Measurements from ENCODE around the gene ACACB. TPM values are rescaled to one million over a fixed set of nuclear protein-coding genes. Genes with fewer than 3 reads are reported as not detected.

ACACB gene
- polyA plus RNA-seq, 1 donor from 2014 or later: 0.22 TPM

- no peak for TF ChIP-seq REST (IDR thresholded peaks at IDR 0.05; ENCODE audit: borderline replicate concordance)
- no peak for TF ChIP-seq EZH2 (IDR thresholded peaks at IDR 0.05; ENCODE audit: borderline replicate concordance, insufficient read depth, low read length, poor library complexity, severe bottlenecking)
- no peak for TF ChIP-seq EP300 (conservative IDR thresholded peaks at IDR 0.05; ENCODE audit: poor library complexity, severe bottlenecking)
- no peak for TF ChIP-seq CTCF (IDR thresholded peaks at IDR 0.05; ENCODE audit: poor library complexity, severe bottlenecking)
- TF ChIP-seq MXI1 (conservative IDR thresholded peaks at IDR 0.05; ENCODE audit: poor library complexity, severe bottlenecking): no peak
- TF ChIP-seq SMC3 (conservative IDR thresholded peaks at IDR 0.05; ENCODE audit: poor library complexity): no peak
- no peak for TF ChIP-seq TAF1 (IDR thresholded peaks at IDR 0.05; ENCODE audit: low read depth)
- no peak for TF ChIP-seq POLR2AphosphoS5 (IDR thresholded peaks at IDR 0.05)
- no peak for TF ChIP-seq RAD21 (conservative IDR thresholded peaks at IDR 0.05)
- H3K36me3 ChIP-seq (ENCODE audit: insufficient read depth, low read length): no peaks in the 10 kb centered on the region
- no peak overlapping the region for H3K9ac ChIP-seq (ENCODE audit: low read length)
- H3K27ac ChIP-seq (ENCODE audit: low read length): no peak overlapping the region
- H3K27me3 ChIP-seq (ENCODE audit: insufficient read depth, low read depth, low read length): no peaks in the 10 kb centered on the region
- H4K20me1 ChIP-seq (ENCODE audit: insufficient read depth): no peaks in the 10 kb centered on the region
- H3K4me2 ChIP-seq (ENCODE audit: low read length): no peak overlapping the region
- H3F3A ChIP-seq (ENCODE audit: insufficient read depth, low read length, poor library complexity, severe bottlenecking): no peaks in the 10 kb centered on the region
- no peaks in the 10 kb centered on the region for H3K9me3 ChIP-seq (ENCODE audit: low read length)
- H2AFZ ChIP-seq (ENCODE audit: low read depth, low read length): no peak overlapping the region
- no peaks in the 10 kb centered on the region for H3K9me2 ChIP-seq (ENCODE audit: insufficient read depth, low read length)
- H3K79me2 ChIP-seq (replicated peaks; ENCODE audit: insufficient read depth, low read length): no peaks in the 10 kb centered on the region
- no peak overlapping the region for H3K4me3 ChIP-seq (ENCODE audit: low read length)
Measured at GRCh38 chr12:109197327-109197726, 80.9 kb downstream of the ACACB start.

- H3K9me3 ChIP-seq (ENCODE audit: low read length): no peaks in the 10 kb centered on the region
- no peaks in the 10 kb centered on the region for H3F3A ChIP-seq (ENCODE audit: insufficient read depth, low read length, poor library complexity, severe bottlenecking)
- H3K36me3 ChIP-seq (ENCODE audit: insufficient read depth, low read length): no peaks in the 10 kb centered on the region
- H3K9ac ChIP-seq (ENCODE audit: low read length): no peak overlapping the region
- no peak overlapping the region for H2AFZ ChIP-seq (ENCODE audit: low read depth, low read length)
- H3K4me2 ChIP-seq (ENCODE audit: low read length): no peak overlapping the region
- H3K9me2 ChIP-seq (ENCODE audit: insufficient read depth, low read length): no peaks in the 10 kb centered on the region
- H3K79me2 ChIP-seq (replicated peaks; ENCODE audit: insufficient read depth, low read length): no peaks in the 10 kb centered on the region
- no peak overlapping the region for H3K27ac ChIP-seq (ENCODE audit: low read length)
- TF ChIP-seq EP300 (conservative IDR thresholded peaks at IDR 0.05; ENCODE audit: poor library complexity, severe bottlenecking) (no peak), TAF1 (IDR thresholded peaks at IDR 0.05; ENCODE audit: low read depth) (no peak), EZH2 (IDR thresholded peaks at IDR 0.05; ENCODE audit: borderline replicate concordance, insufficient read depth, low read length, poor library complexity, severe bottlenecking) (no peak), MXI1 (conservative IDR thresholded peaks at IDR 0.05; ENCODE audit: poor library complexity, severe bottlenecking) (no peak), POLR2AphosphoS5 (IDR thresholded peaks at IDR 0.05) (no peak), RAD21 (conservative IDR thresholded peaks at IDR 0.05) (no peak), SMC3 (conservative IDR thresholded peaks at IDR 0.05; ENCODE audit: poor library complexity) (no peak), REST (IDR thresholded peaks at IDR 0.05; ENCODE audit: borderline replicate concordance) (no peak), CTCF (IDR thresholded peaks at IDR 0.05; ENCODE audit: poor library complexity, severe bottlenecking) (no peak)
- no peaks in the 10 kb centered on the region for H4K20me1 ChIP-seq (ENCODE audit: insufficient read depth)
- H3K4me3 ChIP-seq (ENCODE audit: low read length): no peak overlapping the region
- H3K27me3 ChIP-seq (ENCODE audit: insufficient read depth, low read depth, low read length): no peaks in the 10 kb centered on the region
Measured at GRCh38 chr12:109199324-109199723, 82.9 kb downstream of the ACACB start.

All from neural cell (in vitro differentiated cells).